ENCODE measurements around the gene SCUBE3. TPM values are rescaled to one million over a fixed set of nuclear protein-coding genes. Genes with fewer than 3 reads are reported as not detected.

The SCUBE3 gene
- total RNA-seq, 1 experiment from 2014 or later: 0.05 TPM

GRCh38 chr6:35230498-35230897 is 16.7 kb downstream of the SCUBE3 start:
- no peaks in the 10 kb centered on the region for H3K79me2 ChIP-seq (ENCODE audit: insufficient read depth, low read length)
- TF ChIP-seq CEBPB (IDR thresholded peaks at IDR 0.05; ENCODE audit: low read depth) (no peak), FOSL1 (IDR thresholded peaks at IDR 0.05; ENCODE audit: low read depth) (no peak), JUND (IDR thresholded peaks at IDR 0.05) (no peak), REST (IDR thresholded peaks at IDR 0.05; ENCODE audit: low read depth) (no peak), SP1 (IDR thresholded peaks at IDR 0.05; ENCODE audit: low read depth) (no peak), CTCF (IDR thresholded peaks at IDR 0.05 in 2 of 3, conservative IDR thresholded peaks at IDR 0.05 in 1 of 3; ENCODE audit: borderline replicate concordance in 1 of 3, insufficient read depth in 1 of 3, low read depth in 2 of 3, low read length in 2 of 3) (no peak), POLR2AphosphoS5 (IDR thresholded peaks at IDR 0.05; ENCODE audit: low read depth, low read length) (no peak), ZFX (IDR thresholded peaks at IDR 0.05) (no peak), POLR2A (IDR thresholded peaks at IDR 0.05; ENCODE audit: borderline replicate concordance, extremely low read depth, insufficient read depth, insufficient read length) (no peak), ZNF274 (IDR thresholded peaks at IDR 0.05; ENCODE audit: low read depth, low read length) (no peak)
- no peaks in the 10 kb centered on the region for H4K20me1 ChIP-seq (ENCODE audit: insufficient read depth)
- H3K4me2 ChIP-seq (ENCODE audit: low read length): no peak overlapping the region
- BruUV-seq (replicated peaks): no TSS peak
- no peak overlapping the region for H3K27ac ChIP-seq (ENCODE audit: low read depth, low read length)
- H3K4me1 ChIP-seq (ENCODE audit: control insufficient read depth in 1 of 2, insufficient read depth in 2 of 2, low read length in 2 of 2): no peaks in the 10 kb centered on the region
- H3K27me3 ChIP-seq (ENCODE audit: insufficient read depth, low read length): no peaks in the 10 kb centered on the region
- H3K9me3 ChIP-seq (ENCODE audit: control insufficient read depth in 1 of 2, insufficient read depth in 1 of 2, low read depth in 1 of 2, low read length in 2 of 2): no peaks in the 10 kb centered on the region
- ChIA-PET POLR2A (no interaction called here), CTCF (interaction anchor here (2.6 kb wide), 1 partner anchor 10 kb away, joined by 10 read pairs; no protein-coding TSS in a partner anchor), RAD21 (ENCODE audit: low non-redundant PET in 1 of 2, low total read pairs in 2 of 2, uncharacterized antibody in 2 of 2, unreplicated experiment in 2 of 2) (interaction anchor here in 1 of 2 experiments (1.4 kb wide), 1 partner anchor 10 kb away, joined by 3 read pairs; no protein-coding TSS in a partner anchor)
- intact Hi-C loops (cut with micrococcal nuclease): no loop called here
- H2AFZ ChIP-seq (ENCODE audit: low read depth, low read length, poor library complexity, severe bottlenecking): no peak overlapping the region
- no peak overlapping the region for H3K9ac ChIP-seq (ENCODE audit: low read length)
- ATAC-seq: no peak
- no peaks in the 10 kb centered on the region for H3K36me3 ChIP-seq (ENCODE audit: control insufficient read depth in 1 of 2, insufficient read depth in 2 of 2, low read length in 2 of 2)
- no peaks in the 10 kb centered on the region for H3K9me2 ChIP-seq (ENCODE audit: insufficient read depth)
- H3K4me3 ChIP-seq (replicated peaks in 1 of 2; ENCODE audit: low read depth in 1 of 2, low read length in 2 of 2): no peak overlapping the region
- DNase-seq (ENCODE audit: low read depth, low spot score): no peak

Data from HCT116 (cell line).